Measurements from ENCODE around the gene TMEM38A. TPM values are rescaled to one million over a fixed set of nuclear protein-coding genes. Genes with fewer than 3 reads are reported as not detected.

Gene TMEM38A
- polyA plus RNA-seq, 1 donor from 2014 or later = 8.6 TPM

DNA sequence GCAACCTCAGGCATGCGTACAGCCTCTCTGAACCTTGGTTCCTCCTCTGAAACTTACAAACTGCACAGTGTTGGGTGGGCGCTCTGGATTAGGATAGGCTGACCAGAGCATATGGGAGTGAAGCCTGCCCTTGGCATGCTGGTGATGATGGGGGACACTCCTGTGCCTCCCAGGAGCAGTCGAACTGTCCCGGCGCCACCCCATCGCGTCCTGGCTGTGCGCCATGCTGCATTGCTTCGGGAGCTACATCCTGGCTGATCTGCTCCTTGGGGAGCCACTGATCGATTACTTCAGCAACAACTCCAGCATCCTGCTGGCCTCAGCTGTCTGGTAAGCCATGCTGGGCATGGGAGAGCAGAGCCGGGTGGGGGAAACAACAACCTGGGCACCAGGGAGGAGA lies 18.9 kb downstream of the TMEM38A start:
- peaks cover 6% of the 10 kb centered on the region for H3K36me3 ChIP-seq (ENCODE audit: insufficient read depth, low read length)
- H2AFZ ChIP-seq (ENCODE audit: low read depth, low read length) = no peak overlapping the region
- no peak overlapping the region for H3K9ac ChIP-seq (ENCODE audit: low read length)
- no peaks in the 10 kb centered on the region for H3K9me2 ChIP-seq (ENCODE audit: insufficient read depth, low read length)
- TF ChIP-seq, protein P1, sequence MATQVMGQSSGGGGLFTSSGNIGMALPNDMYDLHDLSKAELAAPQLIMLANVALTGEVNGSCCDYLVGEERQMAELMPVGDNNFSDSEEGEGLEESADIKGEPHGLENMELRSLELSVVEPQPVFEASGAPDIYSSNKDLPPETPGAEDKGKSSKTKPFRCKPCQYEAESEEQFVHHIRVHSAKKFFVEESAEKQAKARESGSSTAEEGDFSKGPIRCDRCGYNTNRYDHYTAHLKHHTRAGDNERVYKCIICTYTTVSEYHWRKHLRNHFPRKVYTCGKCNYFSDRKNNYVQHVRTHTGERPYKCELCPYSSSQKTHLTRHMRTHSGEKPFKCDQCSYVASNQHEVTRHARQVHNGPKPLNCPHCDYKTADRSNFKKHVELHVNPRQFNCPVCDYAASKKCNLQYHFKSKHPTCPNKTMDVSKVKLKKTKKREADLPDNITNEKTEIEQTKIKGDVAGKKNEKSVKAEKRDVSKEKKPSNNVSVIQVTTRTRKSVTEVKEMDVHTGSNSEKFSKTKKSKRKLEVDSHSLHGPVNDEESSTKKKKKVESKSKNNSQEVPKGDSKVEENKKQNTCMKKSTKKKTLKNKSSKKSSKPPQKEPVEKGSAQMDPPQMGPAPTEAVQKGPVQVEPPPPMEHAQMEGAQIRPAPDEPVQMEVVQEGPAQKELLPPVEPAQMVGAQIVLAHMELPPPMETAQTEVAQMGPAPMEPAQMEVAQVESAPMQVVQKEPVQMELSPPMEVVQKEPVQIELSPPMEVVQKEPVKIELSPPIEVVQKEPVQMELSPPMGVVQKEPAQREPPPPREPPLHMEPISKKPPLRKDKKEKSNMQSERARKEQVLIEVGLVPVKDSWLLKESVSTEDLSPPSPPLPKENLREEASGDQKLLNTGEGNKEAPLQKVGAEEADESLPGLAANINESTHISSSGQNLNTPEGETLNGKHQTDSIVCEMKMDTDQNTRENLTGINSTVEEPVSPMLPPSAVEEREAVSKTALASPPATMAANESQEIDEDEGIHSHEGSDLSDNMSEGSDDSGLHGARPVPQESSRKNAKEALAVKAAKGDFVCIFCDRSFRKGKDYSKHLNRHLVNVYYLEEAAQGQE (IDR thresholded peaks at IDR 0.05; ENCODE audit: borderline replicate concordance) = no peak
- TF ChIP-seq RAD21 (conservative IDR thresholded peaks at IDR 0.05) = no peak
- no peak for TF ChIP-seq POLR2AphosphoS5 (IDR thresholded peaks at IDR 0.05)
- no peak for TF ChIP-seq EZH2 (IDR thresholded peaks at IDR 0.05; ENCODE audit: borderline replicate concordance, insufficient read depth, low read length, poor library complexity, severe bottlenecking)
- TF ChIP-seq TAF1 (IDR thresholded peaks at IDR 0.05; ENCODE audit: low read depth) = no peak
- TF ChIP-seq, protein P2, sequence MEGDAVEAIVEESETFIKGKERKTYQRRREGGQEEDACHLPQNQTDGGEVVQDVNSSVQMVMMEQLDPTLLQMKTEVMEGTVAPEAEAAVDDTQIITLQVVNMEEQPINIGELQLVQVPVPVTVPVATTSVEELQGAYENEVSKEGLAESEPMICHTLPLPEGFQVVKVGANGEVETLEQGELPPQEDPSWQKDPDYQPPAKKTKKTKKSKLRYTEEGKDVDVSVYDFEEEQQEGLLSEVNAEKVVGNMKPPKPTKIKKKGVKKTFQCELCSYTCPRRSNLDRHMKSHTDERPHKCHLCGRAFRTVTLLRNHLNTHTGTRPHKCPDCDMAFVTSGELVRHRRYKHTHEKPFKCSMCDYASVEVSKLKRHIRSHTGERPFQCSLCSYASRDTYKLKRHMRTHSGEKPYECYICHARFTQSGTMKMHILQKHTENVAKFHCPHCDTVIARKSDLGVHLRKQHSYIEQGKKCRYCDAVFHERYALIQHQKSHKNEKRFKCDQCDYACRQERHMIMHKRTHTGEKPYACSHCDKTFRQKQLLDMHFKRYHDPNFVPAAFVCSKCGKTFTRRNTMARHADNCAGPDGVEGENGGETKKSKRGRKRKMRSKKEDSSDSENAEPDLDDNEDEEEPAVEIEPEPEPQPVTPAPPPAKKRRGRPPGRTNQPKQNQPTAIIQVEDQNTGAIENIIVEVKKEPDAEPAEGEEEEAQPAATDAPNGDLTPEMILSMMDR (IDR thresholded peaks at IDR 0.05; ENCODE audit: poor library complexity, severe bottlenecking) = no peak
- no peak for TF ChIP-seq MXI1 (conservative IDR thresholded peaks at IDR 0.05; ENCODE audit: poor library complexity, severe bottlenecking)
- no peak for TF ChIP-seq SMC3 (conservative IDR thresholded peaks at IDR 0.05; ENCODE audit: poor library complexity)
- TF ChIP-seq EP300 (conservative IDR thresholded peaks at IDR 0.05; ENCODE audit: poor library complexity, severe bottlenecking) = no peak
- no peak overlapping the region for H3K4me2 ChIP-seq (ENCODE audit: low read length)
- H3F3A ChIP-seq (ENCODE audit: insufficient read depth, low read length, poor library complexity, severe bottlenecking) = no peaks in the 10 kb centered on the region
- H3K4me3 ChIP-seq (ENCODE audit: low read length) = no peak overlapping the region
- no peak overlapping the region for H3K27ac ChIP-seq (ENCODE audit: low read length)
- H4K20me1 ChIP-seq (ENCODE audit: insufficient read depth) = no peaks in the 10 kb centered on the region
- peaks cover 3% of the 10 kb centered on the region for H3K9me3 ChIP-seq (ENCODE audit: low read length)
- no peaks in the 10 kb centered on the region for H3K27me3 ChIP-seq (ENCODE audit: insufficient read depth, low read depth, low read length)
- no peaks in the 10 kb centered on the region for H3K79me2 ChIP-seq (replicated peaks; ENCODE audit: insufficient read depth, low read length)

DNA sequence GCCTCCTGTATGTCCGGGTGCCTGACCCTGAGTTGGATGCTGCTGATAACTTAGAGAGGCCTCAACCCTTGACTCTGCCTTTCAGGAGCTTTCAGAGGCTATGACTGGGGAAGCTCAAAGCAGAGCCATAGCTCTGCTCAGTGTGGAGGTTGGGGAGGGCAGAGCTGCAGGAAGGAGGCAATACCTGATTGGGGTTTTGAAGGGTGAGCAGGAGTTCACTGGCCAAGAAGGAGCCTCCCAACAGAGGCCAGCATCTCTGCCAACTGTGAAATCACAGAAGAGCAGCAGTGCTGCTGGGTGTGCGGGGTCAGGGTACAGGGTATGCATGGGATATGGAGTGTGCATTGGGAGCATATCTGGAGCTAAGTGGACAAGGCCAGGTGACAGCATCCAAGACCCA lies 21.6 kb downstream of the TMEM38A start:
- Histone ChIP-seq H3K4me2 (ENCODE audit: low read length) (no peak overlapping the region), H3K36me3 (ENCODE audit: insufficient read depth, low read length) (peaks cover 6% of the 10 kb centered on the region), H3K9me3 (ENCODE audit: low read length) (peaks cover 3% of the 10 kb centered on the region), H3K4me3 (ENCODE audit: low read length) (no peak overlapping the region), H3F3A (ENCODE audit: insufficient read depth, low read length, poor library complexity, severe bottlenecking) (no peaks in the 10 kb centered on the region), H3K79me2 (replicated peaks; ENCODE audit: insufficient read depth, low read length) (no peaks in the 10 kb centered on the region), H3K27ac (ENCODE audit: low read length) (no peak overlapping the region), H3K9ac (ENCODE audit: low read length) (no peak overlapping the region), H3K27me3 (ENCODE audit: insufficient read depth, low read depth, low read length) (no peaks in the 10 kb centered on the region), H2AFZ (ENCODE audit: low read depth, low read length) (no peak overlapping the region), H3K9me2 (ENCODE audit: insufficient read depth, low read length) (no peaks in the 10 kb centered on the region), H4K20me1 (ENCODE audit: insufficient read depth) (no peaks in the 10 kb centered on the region)
- TF ChIP-seq, protein P2 (IDR thresholded peaks at IDR 0.05; ENCODE audit: poor library complexity, severe bottlenecking) = no peak
- no peak for TF ChIP-seq EP300 (conservative IDR thresholded peaks at IDR 0.05; ENCODE audit: poor library complexity, severe bottlenecking)
- TF ChIP-seq SMC3 (conservative IDR thresholded peaks at IDR 0.05; ENCODE audit: poor library complexity) = no peak
- TF ChIP-seq EZH2 (IDR thresholded peaks at IDR 0.05; ENCODE audit: borderline replicate concordance, insufficient read depth, low read length, poor library complexity, severe bottlenecking) = no peak
- TF ChIP-seq POLR2AphosphoS5 (IDR thresholded peaks at IDR 0.05) = no peak
- TF ChIP-seq, protein P1 (IDR thresholded peaks at IDR 0.05; ENCODE audit: borderline replicate concordance) = no peak
- TF ChIP-seq RAD21 (conservative IDR thresholded peaks at IDR 0.05) = no peak
- no peak for TF ChIP-seq TAF1 (IDR thresholded peaks at IDR 0.05; ENCODE audit: low read depth)
- TF ChIP-seq MXI1 (conservative IDR thresholded peaks at IDR 0.05; ENCODE audit: poor library complexity, severe bottlenecking) = no peak

Measured in neural cell (in vitro differentiated cells).